NCI-H1092 (cell line): Measurements from ENCODE around the gene PREB.

ENCODE experiments used
- DNase-seq: peaks from one replicate; lab custom pipeline; 2025; lab: John Stamatoyannopoulos, UW

The PREB gene

DNA sequence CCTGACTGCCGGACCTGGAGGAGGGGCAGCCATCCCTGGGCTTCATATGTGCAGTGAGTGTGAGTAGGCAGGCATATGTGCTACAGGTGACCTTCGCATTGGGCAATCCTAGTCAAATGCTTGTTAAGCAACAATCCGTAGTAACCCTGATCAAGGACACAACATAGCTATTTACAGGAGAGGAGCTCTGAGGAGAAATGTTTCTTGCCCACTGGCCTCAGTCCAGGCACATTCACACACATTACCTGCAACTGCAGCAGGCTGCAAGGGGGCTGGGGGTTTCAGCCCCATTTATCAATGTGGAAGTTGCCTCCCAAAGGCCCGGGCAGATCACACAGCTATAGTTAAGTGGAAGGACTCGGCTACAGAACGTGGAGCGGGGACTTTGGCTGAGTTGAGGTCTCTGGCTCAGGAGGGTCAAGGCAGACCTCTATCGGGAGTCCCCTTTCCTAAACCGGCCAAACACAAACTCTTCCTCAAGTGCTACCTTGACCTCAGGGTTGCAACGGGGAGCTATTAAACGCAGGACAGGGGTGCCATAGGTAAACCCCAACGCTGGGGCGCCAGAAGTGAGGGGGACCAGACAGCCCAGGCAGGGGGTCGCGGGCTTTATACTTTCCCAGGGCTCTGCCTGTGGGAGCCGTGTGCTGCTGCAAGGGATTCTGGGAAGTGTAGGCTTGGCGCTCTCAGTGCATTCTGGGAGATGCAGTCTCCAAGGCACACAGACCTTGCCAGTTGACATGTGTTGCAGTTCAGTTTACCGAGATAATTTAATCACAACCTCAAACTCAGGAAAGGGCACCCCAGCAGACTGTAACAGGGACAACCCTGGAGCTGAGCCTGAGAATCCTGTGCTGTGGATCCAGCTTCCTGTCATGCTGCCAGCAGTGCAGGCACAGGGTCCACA lies 38.4 kb downstream of the PREB start:
- no peak for DNase-seq

DNA sequence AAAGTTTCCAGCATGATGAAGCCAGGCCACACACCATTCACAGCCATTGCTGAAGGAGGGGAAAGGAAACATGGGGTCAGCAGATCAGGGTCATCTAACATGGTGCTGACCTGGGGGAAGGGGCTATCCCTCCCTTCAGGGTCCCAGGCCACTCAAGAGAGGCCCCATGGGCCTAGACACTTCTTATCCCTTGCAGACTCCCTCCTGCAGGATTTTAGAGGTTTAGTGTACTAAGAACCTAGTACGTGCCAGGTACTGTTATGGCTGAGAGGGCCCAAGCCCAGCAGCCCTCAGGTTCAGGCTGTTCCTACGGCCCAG lies 39.0 kb downstream of the PREB start:
- DNase-seq, result no peak

DNA sequence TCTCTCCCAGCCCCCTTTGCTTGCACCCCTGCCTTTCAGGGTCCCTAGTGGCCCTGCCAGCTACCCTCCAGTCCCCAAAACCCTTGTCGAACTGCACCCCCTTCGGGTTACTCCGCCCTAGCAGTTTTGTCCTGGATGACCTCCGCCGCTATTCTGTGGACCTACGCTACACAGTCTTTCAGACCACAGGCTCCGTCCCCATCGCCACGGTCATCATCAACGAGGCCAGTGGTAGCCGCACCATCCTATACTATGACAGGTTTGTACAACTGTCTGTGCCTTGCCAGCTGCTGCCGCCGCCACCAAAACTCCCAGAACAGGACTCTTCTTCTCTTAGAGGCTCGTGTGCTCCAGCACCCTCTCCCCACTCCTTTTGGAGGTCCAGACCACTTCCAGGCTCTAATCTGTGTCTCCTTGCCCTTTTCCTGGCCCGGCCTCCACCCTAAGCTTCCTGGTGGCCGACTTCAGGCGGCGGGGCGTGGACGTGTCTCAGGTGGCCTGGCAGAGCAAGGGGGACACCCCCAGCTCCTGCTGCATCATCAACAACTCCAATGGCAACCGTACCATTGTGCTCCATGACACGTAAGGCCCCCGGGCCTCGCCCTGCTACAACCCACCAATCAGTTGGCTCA lies 40.0 kb downstream of the PREB start:
- no peak for DNase-seq

DNA sequence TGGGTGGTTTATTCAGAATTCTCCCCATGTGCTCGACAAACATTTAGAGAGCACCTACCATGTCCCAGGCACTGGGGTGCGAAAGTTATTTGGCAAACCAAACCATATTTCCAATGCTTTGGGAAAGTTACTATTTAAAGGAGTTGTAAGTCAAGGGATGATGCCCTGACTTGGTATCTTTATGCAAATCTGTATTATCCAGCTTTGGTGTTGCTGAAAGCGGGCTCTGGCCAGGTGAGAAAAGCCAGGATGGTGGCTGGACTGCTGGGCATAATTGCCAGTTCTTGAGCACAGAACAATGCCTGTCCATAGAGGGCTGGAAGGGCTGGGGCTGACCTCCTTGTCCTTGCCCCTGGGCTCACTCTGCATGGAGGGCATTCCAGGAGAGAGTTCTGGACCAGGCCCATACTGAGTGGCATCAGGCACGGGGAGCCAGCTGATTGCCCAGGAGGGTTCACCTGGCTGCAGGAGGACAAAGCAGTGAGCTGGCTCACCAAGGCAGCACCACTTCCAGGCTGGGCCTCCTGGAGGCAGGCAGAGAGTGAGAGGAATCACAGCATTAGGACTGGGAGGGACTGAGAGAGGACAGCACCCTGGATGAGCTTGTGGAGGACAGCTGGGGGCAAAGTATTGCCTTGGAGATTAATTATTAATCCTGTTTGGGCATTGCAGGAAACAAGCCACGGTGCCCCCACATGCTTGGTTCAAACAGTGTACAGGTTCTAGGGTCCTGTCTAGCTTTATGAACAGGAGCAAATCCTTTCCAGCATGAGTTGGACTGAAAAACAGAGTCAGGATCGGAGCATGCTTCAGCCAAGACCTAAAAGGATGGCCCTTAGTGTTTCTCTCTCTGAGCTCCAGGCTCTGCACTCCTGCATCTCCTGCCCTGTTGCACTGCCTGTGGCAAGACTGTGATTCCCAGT lies 40.7 kb downstream of the PREB start:
- DNase-seq, result no peak

DNA sequence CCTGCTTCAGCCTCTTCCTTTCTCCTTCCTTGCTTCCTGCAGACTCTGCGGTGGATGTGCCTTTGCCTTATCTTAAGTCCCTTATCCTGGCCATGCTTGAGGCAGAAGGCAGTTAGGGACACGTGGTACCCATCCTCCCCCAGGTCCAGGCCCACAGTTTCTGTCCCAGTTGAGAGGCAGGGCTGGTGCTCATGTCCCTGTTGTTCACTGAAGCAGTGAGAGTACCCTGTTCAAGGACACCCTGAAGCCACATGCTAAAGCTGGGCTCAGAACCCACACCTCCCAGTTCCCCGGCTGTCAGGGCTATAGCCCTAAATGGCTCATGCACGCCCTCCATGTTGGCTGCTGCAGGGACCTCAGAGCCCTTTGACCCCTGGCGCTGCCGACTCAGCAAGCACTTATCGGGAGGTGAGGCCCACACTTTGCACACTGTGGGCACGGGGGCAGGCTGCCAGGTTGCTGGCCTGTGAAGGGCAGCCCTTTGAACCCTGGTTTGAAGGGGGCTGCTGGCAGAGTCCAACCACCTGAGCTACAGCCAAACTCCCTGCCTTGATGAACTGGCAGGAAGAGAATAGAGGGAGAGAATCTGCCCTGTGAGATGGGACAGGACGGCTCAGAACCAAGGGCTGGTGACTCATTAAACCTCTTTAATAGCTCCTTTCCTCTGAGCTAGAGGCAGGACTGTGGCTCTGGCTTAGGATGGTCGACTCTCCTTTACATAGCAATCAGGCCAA lies 41.6 kb downstream of the PREB start:
- DNase-seq, result no peak

DNA sequence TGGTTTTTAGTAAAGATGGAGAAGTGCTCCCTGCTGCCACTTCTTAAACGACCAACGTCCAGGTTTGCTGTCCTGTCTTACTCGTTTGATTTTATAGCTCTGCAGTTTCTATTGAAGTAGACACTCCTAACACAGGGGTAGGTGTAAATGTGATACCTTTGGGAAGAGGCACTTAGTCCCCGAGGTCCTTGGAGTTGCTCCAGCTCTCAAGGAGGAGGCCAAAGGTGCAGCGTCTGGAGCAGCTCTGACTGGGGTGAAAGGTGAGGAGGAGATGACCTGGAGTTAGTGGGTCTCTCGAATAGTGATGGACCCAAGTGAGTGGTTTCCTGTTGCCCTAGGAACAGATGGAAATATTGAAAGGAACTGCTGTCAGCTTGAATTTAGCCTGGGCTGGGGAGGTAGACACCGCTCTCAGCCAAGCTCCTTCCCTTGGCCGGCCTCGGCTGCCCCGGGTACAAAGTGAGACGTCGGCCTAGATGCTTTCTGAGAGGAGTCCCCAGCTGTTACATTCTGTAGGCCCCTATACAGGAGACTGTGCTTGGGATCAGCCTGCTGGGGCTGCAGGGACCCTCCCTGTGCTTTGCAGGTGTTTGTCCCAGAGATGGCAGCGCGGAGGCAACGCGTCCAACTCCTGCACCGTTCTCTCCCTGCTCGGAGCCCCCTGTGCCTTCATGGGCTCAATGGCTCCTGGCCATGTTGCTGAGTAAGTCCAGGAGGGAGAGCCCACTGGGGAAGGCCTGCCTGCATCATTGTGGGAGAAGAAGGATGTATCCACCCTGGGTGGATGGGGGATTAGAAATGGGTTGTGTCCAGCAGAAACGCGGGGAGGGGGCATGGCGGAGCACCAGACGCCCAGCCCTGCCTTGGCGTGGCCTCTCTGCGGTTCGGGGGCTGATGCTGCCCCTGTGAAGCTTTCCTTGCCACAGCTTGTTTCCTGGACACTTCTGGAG lies 42.4 kb downstream of the PREB start:
- DNase-seq, result no peak

DNA sequence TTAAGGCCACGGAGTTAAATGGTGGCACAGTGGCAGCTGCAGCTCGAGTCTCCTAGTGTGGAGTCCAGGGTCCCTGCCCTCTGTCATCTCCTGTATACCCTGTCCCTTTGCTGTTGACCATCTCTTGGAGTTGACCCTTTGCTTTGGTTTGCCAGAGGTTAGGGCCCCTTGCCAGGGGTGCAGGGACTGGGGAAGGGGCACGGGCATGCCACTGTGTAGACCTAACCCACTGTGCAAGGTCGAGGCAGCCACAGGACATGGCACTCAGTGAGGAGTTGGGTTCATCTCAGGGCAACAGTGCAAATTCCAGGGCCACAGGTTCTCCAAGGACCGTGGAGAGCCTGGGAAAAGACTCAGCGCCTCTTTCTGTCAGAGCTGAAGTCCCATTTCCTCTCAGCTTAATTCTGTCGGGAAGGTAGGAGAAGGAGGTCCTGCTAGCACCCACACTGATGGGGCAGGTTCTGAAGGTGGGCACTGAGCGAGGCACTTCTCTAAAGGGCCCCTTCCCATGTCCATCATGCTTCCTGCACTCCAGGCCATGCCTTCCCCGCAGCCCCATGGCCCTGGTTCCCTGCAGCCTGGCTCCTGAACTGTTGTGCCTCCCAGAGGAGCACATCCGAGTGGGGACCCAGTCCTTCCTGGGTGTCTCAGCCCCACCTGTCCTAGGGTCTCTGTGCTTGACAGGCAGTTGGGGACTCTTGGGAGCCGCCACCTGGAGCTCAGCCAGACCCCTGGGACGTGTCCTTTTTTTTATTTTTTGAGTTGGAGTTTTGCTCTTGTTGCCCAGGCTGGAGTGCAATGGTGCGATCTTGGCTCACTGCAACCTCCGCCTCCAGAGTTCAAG lies 45.1 kb downstream of the PREB start:
- no peak for DNase-seq

DNA sequence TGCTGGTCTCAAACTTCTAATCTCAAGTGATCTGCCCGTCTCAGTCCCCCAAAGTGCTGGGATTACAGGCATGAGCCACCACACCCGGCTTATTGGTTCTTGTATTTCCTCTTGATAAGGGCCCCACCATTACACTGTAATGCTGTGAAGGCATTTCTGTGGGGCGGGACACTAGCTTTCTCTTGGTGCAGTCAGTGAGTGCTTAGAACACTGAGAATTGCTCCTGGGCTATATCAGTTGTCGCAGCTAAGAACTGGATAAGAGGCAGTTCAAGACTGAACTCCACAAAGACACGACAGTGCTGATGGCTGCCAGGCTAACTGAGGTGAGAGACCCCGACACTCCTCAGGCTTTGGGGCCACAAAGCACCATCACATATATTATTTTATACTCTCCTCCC lies 45.8 kb downstream of the PREB start:
- no peak for DNase-seq

DNA sequence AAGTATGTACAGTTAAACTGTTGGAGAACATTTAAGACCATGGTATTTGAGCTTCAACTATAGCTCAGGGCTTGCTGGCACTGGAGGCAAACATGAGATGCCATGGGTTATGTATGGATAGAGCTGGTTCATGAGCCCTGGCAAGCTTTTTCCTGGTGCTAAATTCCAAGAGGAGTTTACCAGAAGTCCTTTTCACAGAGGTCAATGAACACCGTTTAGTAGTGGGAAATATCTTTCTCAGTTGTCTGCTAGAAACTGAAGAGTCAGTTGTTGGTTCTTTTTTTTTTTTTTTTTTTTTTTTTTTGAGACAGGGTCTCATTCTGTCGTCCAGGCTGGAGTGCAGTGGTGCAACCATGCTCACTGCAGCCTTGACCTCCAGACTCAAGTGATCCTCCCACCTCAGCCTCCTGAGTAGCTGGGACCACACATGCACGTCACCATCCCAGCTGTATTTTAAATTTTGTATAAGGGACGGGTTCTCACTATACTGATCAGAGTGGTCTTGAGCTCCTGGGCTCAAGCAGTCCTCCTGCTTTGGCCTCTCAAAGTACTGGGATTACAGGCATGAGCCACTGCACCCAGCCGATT lies 46.5 kb downstream of the PREB start:
- DNase-seq, result no peak

DNA sequence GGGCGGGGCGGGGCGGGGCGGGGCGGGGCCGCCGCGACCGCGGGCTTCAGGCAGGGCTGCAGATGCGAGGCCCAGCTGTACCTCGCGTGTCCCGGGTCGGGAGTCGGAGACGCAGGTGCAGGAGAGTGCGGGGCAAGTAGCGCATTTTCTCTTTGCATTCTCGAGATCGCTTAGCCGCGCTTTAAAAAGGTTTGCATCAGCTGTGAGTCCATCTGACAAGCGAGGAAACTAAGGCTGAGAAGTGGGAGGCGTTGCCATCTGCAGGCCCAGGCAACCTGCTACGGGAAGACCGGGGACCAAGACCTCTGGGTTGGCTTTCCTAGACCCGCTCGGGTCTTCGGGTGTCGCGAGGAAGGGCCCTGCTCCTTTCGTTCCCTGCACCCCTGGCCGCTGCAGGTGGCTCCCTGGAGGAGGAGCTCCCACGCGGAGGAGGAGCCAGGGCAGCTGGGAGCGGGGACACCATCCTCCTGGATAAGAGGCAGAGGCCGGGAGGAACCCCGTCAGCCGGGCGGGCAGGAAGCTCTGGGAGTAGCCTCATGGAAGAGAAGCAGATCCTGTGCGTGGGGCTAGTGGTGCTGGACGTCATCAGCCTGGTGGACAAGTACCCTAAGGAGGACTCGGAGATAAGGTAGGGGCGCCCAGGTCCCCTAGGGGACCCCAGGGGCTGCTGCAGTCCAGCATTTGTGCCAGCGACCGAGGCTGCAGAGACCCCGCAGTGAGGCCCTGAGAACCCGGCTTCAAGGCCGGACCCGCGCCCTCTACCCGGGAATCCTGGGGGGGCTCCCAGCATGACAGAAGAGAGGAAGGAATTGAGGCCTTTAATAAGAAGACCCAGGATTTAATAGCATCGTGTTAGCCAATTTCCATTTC lies 47.5 kb downstream of the PREB start, which contains the start of gene KHK:
TSS of gene KHK (plus strand) at position 49 of the 870 bp plus-strand sequence. CDS start at position 537, 488 bp downstream.
- no peak for DNase-seq

DNA sequence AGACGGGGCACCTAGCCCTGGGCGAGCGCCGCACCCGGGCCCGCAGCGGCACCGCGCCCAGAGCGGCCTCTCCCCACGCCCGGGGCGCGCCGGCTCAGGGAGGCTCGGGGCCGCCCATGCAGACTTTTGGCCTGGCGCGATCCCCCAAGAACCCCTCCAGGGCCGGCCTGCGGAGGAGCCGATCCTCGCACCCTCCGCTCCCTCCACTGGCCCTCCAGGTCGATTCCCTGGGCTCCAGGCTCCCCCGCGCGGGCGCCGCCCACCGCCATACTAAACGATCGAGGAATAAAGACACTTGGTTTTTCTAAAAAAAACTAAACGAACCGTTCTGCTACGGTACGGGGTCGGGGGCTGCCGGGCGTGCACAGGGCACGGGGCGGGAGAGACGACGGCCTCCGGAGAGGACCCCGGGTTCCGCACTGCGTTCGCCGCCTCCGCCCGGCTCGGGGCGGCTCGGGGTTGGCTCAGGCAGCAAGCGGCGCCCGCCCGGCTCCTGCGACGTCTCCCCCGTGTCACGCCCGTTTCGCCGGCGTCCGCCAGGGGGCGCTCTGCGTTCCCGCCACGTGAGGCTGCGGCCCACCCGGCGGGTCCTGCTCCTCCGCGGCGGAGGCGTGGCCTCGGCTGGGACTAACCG lies 48.2 kb downstream of the PREB start:
- peak; percentile 83 for DNase-seq

DNA sequence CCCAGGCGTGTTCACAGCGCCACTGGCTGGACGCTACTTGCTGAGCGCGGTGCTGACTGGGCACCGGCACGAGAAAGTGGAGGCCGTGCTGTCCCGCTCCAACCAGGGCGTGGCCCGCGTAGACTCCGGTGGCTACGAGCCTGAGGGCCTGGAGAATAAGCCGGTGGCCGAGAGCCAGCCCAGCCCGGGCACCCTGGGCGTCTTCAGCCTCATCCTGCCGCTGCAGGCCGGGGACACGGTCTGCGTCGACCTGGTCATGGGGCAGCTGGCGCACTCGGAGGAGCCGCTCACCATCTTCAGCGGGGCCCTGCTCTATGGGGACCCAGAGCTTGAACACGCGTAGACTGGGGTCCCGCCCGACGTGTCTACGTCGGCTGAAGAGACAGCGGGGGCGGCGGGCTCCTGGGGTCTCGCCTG lies 48.8 kb downstream of the PREB start:
- DNase-seq, result no peak

DNA sequence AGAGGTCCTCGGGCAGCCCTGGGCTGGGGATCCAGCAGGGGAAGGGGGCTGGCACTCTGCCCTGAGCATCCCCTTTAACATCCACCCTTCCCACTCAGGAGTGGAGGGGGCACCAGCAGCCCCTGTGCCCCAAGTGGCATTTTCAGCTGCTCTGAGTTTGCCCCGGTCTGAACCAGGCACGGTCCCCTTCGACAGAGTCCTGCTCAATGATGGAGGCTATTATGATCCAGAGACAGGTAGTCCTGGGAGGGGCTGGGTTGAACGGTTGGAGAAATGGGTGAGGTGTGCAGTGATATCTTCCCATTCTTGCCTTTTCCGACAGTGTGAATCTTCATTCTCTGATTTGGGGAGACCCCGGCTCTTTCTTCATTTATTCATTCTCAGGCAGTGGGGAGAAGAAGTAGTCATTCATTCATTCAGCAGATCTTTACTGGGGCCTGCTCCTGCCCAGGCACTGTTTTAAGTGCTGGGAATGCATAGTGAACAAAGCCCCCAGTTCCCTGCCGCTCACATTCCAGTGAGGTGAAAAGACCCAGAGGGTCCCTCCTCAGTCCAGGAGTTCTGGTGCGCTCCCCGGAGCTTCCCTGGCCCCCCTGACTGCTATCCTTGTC lies 49.3 kb downstream of the PREB start:
- DNase-seq, result no peak

DNA sequence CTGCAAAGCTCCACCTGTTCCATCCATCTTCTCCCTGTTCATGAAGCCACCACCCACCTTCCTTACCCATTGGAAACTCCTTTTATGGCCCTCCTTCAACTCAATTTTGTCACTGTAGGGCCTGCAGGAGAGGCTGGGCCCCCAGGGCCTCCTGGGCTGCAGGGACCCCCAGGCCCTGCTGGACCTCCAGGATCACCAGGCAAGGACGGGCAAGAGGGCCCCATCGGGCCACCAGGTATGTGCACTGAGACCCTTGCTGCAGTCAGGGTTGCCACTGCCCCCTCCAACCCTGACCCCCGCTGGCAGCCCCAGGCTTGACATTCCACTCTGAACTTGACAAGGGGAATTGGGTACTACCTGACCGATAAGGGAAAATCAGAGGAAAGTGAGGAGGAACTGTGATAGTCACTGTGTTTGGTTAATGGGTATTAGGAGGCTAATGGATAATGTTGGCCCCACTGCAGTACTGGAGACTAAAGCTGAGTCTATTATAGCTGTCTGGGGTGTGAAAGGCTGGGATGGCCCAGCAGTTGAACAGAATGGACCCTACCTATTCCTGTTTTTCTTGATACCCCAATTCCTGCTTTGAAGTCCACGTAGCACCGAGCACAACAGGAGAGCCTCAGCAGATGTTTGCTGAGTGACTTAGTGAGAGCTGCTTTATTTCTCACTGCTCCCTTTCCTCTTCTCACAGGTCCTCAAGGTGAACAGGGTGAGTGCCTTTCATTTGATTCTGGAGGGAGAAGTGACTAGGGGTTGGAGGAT lies 50.0 kb downstream of the PREB start:
- DNase-seq, result no peak

DNA sequence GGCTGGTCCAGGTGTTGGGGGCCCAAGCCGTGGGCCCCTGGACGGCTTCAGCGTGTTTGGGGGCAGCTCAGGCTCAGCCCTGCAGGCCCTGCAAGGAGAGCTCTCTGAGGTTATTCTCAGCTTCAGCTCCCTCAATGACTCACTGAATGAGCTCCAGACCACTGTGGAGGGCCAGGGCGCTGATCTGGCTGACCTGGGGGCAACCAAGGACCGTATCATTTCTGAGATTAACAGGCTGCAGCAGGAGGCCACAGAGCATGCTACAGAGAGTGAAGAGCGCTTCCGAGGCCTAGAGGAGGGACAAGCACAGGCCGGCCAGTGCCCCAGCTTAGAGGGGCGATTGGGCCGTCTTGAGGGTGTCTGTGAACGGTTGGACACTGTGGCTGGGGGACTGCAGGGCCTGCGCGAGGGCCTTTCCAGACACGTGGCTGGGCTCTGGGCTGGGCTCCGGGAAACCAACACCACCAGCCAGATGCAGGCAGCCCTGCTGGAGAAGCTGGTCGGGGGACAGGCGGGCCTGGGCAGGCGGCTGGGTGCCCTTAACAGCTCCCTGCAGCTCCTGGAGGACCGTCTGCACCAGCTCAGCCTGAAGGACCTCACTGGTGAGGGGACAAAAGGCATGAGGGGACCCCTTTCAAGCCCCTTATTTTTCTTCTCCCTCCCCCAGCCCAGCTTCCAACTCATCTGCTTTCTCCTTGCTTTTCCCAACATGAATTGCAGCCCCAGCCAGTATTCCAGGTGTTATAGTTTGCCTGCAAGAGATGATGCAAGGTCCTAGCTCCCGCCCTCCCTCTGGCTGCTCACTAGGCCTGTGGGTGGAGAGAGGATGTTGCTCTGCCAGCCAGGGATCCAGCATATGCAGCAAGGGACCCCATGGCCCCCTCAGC lies 50.8 kb downstream of the PREB start:
- DNase-seq, result no peak
